Mesenteric fat pad (tissue), 1 donor: ENCODE results near the gene KRT12. TPM values are rescaled to one million over a fixed set of nuclear protein-coding genes. Genes with fewer than 3 reads are reported as not detected.
"Not testable (repeated sequence)": the region's sequence is repeated elsewhere in the genome, so short reads cannot be mapped to it uniquely, and the experiment has no call there.

ENCODE experiments used
- DNase-seq: peaks from one replicate; pipeline ENCODE4 v3.0.0-alpha.2; 2020; ENCODE audit warnings: low spot score
- total RNA-seq: library from RNA; stranded (reverse); fragmentation: NEBNext Ultra II Directional; extraction: Animal tissue kit (Norgen Biotek cat#: 25700); gene quantifications from one replicate; pipeline ENCODE4 v1.2.1, GENCODE V29; 2021
- donor health status: DM: yes; HTN: yes; CAD: no.

Gene KRT12
- total RNA-seq, 1 donor from 2014 or later: not detected

DNA sequence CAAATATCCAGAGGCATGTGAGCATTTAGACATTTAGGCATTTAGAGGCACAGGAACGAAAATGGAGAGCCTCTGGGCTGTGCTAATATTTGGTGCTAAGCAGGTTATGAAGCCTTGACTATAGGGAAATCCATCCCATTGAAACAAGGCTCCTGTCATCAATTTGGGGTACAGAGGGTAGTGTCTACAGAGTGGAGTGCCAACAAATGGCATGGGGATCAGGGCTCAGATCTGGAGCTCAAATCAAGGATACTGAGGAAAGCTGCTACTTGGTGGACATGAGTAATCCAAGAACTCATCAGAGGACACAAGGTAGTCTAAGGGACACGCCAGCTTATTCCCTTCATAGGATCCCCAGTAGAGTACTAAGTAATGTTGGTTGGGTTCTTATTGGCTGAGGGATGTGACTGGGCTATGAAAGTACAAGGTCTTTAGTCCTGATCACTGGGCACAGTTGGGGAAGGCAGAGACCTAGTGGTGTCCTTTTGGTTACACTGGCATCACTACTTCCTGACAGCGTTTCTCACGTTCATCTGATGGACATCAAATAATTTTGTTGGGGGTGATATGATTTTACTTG, 49.8 kb downstream of the KRT12 start:
- no peak for DNase-seq

DNA sequence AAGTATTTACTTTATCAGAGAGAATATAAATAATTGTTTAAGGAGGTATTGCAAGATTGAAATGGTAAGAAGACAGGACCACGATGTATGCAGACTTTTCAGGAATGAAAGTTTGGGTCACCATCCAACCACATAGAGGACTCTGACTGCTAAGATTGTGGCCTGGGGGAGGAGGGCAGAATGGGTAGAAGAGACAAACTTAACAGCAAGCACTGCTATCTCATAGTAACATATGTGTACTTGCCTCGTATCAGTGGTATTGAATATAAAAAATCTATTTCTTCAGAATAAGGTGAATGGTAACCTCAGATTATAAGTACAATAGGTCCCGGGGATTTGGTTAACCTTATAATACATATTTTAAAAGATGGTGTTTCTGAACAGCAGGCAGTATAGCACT, 50.5 kb downstream of the KRT12 start:
- no peak for DNase-seq

DNA sequence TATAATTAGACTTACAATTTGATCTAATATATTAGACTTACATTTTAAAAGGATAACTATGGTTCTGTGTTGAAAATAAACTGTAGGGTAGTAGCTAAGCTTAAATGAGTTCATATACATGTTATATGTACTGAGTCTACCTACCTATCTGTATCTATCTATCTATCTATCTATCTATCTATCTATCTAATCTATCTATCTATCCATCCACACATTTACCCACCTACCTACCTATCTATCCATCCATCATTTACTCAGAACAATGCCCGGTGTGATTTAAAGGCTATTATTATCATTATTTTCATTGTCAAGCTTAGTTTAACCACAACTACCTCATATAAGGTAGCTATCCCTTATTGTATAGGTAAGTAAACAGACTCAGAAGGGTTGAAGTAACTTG, 51.6 kb downstream of the KRT12 start:
- DNase-seq: no peak

DNA sequence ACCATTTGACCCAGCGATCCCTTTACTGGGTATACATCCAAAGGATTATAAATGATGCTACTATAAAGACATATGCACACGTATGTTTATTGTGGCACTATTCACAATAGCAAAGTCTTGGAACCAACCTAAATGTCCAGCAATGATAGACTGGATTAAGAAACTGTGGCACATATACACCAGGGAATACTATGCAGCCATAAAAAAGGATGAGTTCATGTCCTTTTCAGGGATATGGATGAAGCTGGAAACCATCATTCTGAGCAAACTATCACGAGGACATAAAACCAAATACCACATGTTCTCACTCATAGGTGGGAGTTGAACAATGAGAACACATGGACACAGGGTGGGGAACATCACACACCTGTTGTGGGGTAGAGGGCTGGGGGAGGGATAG, 52.4 kb downstream of the KRT12 start:
- DNase-seq: not testable (repeated sequence)

DNA sequence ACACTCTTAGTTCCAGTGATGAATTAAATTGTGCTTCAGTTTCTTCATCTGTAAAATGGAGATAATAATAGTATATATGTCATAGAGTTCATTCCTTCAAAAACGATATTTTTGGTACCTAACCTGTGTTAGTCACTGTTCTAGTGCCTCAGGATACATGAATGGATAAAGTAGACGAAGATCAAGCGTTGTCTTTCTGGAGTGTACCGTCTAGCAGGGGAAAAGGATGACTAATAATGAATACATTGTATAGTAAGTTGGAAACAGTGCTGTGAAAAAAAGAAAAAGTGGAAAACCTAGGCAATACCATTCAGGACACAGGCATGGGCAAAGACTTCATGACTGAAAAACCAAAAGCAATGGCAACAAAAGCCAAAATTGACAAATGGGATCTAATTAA, 53.2 kb downstream of the KRT12 start:
- no peak for DNase-seq

DNA sequence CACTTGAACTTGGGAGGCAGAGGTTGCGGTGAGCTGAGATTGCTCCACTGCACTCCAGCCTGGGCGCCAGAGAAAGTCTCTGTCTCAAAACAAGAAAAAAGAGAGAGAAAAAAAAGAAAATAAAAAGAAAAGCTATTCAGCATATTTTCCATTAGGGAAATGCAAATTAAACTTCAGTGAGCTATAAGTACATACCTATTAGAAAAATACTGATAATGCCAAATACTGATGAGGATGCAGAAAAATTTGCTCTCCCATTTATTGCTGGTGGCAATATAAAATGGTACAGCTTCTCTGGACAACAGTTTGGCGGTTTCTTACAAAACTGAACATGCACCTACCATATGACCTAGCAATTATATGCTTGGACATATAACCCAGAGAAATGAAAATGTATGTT, 54.4 kb downstream of the KRT12 start:
- DNase-seq: no peak

Other genes with a start within 250 kb of the KRT12 start
- gene SMARCE1, start 219.4 kb downstream of the KRT12 start, total RNA-seq: 73.5 TPM
- 0.26 TPM for gene KRT222, start 202.0 kb downstream of the KRT12 start, total RNA-seq
- not detected for gene KRT24, start 163.5 kb downstream of the KRT12 start, total RNA-seq
- gene KRT25, start 111.9 kb downstream of the KRT12 start, total RNA-seq: not detected
- gene KRT26, start 95.0 kb downstream of the KRT12 start, total RNA-seq: not detected
- not detected for gene KRT27, start 84.7 kb downstream of the KRT12 start, total RNA-seq
- not detected for gene KRT28, start 67.3 kb downstream of the KRT12 start, total RNA-seq
- 38.6 TPM for gene KRT10, start 44.6 kb downstream of the KRT12 start, total RNA-seq
- 1.2 TPM for gene KRT20, start 18.0 kb upstream of the KRT12 start, total RNA-seq
- gene KRT23, start 70.4 kb upstream of the KRT12 start, total RNA-seq: 0.80 TPM
- not detected for gene KRT39, start 99.7 kb upstream of the KRT12 start, total RNA-seq
- gene KRT40, start 117.1 kb upstream of the KRT12 start, total RNA-seq: not detected
- not detected for gene KRTAP3-3, start 126.9 kb upstream of the KRT12 start, total RNA-seq
- gene KRTAP3-2, start 132.7 kb upstream of the KRT12 start, total RNA-seq: not detected
- not detected for gene KRTAP3-1, start 141.9 kb upstream of the KRT12 start, total RNA-seq
- not detected for gene KRTAP1-5, start 160.0 kb upstream of the KRT12 start, total RNA-seq
- not detected for gene KRTAP1-4, start 163.0 kb upstream of the KRT12 start, total RNA-seq
- gene KRTAP1-3, start 167.7 kb upstream of the KRT12 start, total RNA-seq: not detected
- gene KRTAP1-1, start 174.2 kb upstream of the KRT12 start, total RNA-seq: not detected
- not detected for gene KRTAP2-1, start 180.1 kb upstream of the KRT12 start, total RNA-seq
- gene KRTAP2-2, start 188.0 kb upstream of the KRT12 start, total RNA-seq: not detected
- not detected for gene KRTAP2-3, start 192.9 kb upstream of the KRT12 start, total RNA-seq
- gene KRTAP2-4, start 198.7 kb upstream of the KRT12 start, total RNA-seq: not detected
- gene KRTAP4-7, start 216.9 kb upstream of the KRT12 start, total RNA-seq: not detected
- gene KRTAP4-8, start 230.9 kb upstream of the KRT12 start, total RNA-seq: not detected
- gene KRTAP4-16, start 235.0 kb upstream of the KRT12 start, total RNA-seq: not detected
- not detected for gene KRTAP4-9, start 238.2 kb upstream of the KRT12 start, total RNA-seq